HG03575 (cell line): ENCODE results near the gene SSPN.

Experiments used
- ATAC-seq: cut with Tn5 transposase; IDR thresholded peaks from one replicate; pipeline ENCODE4 v1.9.1; 2021; ENCODE audit not compliant: unreplicated experiment, insufficient number of reproducible peaks, low FRiP score; ENCODE audit errors: extremely low read depth

The SSPN gene

GRCh38 chr12:26299751-26300150, 104.4 kb downstream of the SSPN start:
- no peak for ATAC-seq
